ENCODE measurements around the gene FGGY.
A peak's percentile ranks its signal among the peaks of the same experiment; 100 is the strongest.

Gene FGGY

DNA sequence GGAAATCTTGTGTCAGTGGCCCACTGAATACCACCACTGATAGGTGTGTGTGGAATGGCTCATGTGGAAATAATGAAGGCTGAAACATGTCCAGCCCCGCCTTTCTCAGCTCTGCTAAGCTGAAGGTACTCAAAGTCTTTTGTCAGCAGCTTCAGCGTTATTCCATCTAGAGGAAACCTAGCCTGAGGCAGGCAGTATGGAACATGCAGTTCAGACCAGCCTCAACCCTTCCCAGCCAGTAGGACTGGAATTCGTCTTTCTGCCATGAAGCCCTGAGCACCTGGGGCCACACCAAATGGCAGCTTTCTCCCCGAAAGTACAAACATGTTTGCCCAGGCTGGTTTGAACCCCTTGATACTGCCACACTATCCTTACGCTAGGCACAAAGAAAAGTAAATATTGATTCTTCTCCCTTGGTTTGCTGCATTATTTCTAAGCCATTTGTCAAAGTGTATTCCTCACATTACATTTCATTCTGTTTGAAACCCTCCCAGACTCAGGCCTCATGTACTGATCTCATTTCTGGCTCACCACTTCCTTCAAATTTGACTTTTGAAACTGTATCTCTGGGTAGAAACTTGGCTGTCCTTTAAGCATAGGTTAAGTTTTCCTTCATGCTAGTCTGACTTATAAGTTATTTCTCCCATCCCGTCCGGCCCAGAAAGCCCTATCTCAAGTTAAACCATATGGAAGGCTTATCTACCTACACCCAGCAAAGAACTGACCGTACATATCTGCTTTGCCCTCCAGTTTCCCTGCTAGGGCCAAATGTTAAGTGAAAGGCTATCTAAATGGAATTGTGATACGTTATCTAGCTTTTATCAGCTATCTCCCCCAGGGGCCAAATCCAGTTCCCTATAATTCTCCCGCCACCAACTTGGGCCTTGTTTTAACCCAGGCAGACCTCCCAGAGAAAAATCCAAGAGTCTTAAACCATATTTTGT lies 472.2 kb downstream of the FGGY start:
- no peak for DNase-seq (ENCODE audit: low spot score)

DNA sequence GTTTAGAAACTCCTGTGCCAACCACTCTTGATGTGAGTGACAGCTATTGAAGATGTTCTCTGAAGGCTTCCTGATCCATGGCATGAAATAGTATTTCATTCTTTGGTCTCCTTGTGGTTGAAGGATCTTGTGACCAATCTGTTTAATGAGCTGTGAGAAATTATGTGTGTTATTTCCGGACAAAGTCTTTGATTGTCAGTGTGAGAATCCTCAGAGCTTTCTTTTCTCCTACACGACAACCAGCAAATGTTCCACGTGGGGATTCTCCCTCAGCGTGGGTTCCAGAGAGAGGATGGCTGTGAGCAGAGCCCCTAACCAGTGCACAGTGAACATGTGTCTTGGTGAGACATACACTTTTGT lies 472.8 kb downstream of the FGGY start:
- DNase-seq (ENCODE audit: low spot score) = no peak

DNA sequence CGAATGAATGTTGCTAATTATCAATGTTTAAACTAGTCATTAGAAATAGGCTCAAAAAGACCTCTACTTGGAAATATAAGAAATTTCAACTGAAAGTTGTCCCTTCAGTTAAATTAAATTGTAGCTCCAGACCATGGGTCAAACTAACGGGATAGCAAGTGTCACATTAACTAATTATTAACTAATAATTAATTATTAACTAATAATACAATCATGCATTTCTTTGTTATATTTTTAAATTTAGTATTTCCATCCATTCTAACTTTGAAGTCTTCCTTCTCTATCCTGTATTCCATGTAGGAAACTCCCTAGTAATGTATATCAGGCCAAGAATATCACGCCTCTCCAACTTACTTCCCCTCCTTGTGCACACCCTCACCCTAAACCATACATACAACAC lies 474.5 kb downstream of the FGGY start:
- no peak for DNase-seq (ENCODE audit: low spot score)

DNA sequence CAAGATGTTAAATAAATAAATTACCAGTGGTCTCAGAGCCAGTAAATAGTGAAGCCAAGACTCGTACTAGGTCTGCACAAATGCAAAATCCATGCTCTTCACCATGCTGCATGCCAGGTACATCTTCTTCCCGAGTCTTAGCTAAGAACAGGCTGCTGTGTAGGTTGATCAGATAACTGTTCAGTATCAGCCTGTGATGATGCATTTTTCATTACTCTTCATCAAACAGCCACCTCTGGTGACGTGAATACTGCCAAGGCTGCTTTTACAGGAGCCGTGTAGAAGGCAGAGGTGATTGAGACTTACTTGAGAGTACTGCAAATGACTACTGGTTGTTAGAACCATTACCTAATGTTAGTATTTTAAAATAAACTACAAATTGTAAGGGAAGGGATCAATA lies 478.6 kb downstream of the FGGY start:
- DNase-seq (ENCODE audit: low spot score) = no peak

DNA sequence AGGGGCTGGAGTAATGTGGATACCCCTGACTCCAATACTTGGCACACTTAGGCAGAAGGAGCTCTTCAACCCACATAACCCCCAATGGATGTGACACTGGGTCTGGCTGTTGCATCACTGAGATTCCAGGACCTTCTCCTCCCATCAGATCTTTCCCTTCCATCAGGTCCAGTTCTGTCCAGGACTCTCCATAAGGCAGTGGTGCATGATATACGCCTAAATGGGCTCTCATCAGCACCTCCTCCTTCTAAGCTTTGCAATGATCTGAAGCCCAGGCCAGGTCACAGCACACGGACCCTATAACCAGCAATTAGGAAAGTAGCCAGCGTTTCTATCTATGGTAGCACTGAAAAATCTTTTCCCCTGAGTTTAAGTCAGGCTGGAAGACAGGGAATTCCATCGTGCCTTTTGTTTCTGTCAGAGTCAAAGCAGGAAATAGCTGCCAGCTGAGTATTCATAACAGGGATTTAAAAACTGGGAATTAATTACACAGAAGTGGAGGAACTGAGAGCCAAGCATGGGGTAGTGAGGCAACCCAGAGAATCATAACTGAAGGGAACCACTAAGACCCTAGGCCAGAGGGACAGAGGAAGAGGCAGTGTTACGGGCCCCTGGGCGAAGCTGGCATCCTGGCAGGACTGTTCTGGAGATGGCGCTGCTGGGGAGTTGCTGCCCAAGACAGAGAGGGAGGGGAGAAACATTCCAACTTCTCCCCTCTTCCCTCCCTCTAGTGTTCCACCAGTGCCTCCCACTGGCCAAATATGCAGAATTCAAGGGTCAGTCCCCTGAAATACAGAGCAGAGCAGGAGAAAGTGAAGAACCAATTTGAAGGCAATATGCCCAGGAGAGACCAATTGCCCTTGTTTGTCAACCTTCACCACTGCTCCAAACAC lies 480.3 kb downstream of the FGGY start:
- no peak for DNase-seq (ENCODE audit: low spot score)

DNA sequence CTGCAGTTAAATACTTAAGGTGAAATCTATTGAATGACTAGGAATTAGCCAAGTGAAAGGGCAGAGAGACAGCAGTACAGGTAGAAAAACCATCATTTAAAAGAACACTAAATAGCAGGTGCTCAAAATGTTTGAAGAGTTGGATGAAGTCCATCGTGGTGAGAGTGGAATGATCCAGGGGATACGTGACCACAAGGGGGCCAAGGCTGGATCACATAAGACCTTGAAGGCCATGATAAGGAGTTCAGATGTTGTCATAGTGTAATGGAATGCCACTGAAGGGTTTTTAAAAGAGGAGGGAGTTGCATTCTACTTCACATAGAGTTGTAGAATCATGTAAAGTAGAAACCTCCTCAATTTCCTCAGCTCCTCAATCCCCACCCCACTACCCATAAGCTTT lies 483.1 kb downstream of the FGGY start:
- peak; percentile 15 for DNase-seq (ENCODE audit: low spot score)

DNA sequence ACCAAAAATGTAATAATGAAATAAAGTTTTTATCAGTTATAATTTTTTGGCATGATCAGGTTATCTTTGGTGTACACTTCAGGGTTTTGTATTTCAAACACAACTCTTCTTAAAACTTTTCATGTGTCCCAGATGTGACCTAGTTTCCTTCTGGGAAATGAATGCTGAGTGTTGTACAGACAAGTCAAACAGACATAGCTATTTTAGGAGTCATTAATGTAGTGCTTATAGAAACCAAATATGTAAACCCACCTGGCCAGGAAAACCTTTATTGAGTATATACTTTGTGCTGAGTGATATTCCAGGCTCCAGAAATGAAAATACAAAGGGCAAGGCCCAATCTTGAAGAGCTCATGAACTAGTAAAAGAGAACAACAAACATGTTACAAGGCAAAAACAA lies 491.9 kb downstream of the FGGY start:
- no peak for DNase-seq (ENCODE audit: low spot score)

DNA sequence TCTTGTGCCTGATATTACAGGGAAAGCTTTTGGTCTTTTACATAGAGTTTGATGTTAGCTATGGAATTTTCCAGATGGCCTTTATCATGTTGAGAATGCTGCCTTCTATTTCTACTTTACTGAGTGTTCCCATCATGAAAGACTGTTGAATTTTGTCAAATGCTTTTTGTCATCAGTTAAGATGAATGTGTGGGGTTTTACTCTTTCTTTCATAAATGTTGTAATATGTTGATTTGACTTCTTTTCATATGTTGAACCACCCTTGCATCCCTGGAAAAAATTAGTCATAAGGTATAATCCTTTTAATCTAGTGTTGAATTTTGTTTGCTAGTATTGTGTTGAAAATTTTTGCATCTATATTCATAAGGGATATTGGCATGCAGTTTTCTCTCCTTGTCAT lies 501.7 kb downstream of the FGGY start:
- no peak for DNase-seq (ENCODE audit: low spot score)

DNA sequence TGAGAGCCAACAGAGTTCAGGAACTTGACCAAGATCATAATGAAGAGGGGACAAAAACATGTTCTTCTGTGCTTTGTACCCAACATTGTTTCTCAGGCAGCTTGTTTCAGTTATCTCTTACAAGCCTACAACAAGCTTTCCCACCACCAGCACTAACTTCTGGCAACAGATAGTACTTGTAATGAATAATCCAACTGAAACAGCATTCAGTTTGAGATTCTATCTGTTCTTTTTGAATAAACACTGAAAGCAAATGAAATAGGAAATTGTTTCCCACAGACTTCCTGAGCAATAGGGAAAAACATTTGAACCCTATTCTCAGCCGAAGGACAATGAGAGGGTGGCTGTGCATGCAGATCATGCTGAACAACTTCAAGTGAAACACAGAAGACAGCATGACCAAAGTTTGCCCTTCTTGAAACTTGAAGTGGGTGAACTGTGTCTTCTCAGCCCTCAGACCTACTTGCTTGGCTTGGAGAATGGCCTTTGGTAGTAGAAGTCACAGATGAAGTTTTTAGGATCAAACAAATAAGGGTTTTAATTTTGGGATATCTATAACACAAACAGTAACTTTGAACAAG lies 506.7 kb downstream of the FGGY start:
- DNase-seq (ENCODE audit: low spot score) = no peak

DNA sequence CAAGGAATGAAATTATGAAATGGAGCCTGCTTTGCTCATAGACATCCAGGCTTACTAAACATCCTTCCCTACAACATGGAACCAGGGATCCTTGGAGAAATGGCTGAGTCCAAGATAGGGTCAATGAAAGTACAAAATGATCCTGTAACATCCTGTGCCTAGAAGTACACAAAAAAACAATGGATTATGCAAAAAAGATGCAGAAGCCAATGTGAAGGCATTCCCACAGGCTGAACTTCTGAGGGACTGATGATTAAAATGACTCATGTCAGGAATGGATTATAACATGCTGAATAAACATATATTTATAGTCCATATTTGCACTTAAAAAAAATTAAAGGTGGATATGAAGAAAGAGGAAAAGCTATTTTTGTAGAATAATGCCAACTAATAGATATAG lies 507.4 kb downstream of the FGGY start:
- DNase-seq (ENCODE audit: low spot score) = no peak

DNA sequence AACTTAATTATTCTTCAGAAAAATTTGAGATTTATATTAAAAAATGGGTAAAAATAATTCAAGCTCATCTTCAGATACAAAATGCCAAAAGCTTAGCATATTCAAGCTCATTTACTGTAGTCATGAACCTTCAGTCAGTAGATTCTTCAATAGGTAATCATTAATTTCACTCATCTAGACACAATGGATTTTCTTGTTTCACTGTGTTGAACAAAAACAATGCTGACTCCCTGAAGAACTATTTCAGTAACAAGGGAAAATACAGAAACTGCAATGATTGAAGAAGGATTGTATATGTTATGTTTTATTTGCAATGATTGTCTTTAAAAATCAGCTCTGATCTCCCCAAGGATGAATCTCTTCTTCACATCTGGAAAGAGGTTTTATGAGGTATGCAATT lies 508.7 kb downstream of the FGGY start:
- no peak for DNase-seq (ENCODE audit: low spot score)
